Fibroblast of lung (primary cell): ENCODE data around the gene ARHGDIA.

Source experiments
- CTCF ChIP-seq, 2 donors: IDR thresholded peaks in 1 of 2; conservative IDR thresholded peaks in 1 of 2; 1 replicate in 1 of 2; 2 replicates in 1 of 2; pipeline ENCODE4 v1.5.1; 2011 to 2012; ENCODE audit warnings: low read length in 2 of 2, control low read depth in 1 of 2, inconsistent platforms in 1 of 2, low read depth in 1 of 2, mild to moderate bottlenecking in 1 of 2
- EZH2 ChIP-seq: IDR thresholded peaks from 2 replicates; pipeline ENCODE4 v1.5.1; 2012; ENCODE audit warnings: low read length, control low read depth, mild to moderate bottlenecking; ENCODE audit errors: missing control alignments

GRCh38 chr17:81842725-81843504, 28.2 kb downstream of the ARHGDIA start:
- TF ChIP-seq CTCF (conservative IDR thresholded peaks at IDR 0.05 in 1 of 2, IDR thresholded peaks at IDR 0.05 in 1 of 2; ENCODE audit: low read depth in 1 of 2, low read length in 2 of 2) (no peak), EZH2 (no peak)
